GM19043 (cell line): Measurements from ENCODE around the gene DNM3.
"Not testable (repeated sequence)": the region's sequence is repeated elsewhere in the genome, so short reads cannot be mapped to it uniquely, and the experiment has no call there.

Experiments
- ATAC-seq: cut with Tn5 transposase; IDR thresholded peaks from one replicate; pipeline ENCODE4 v1.9.1; 2021; ENCODE audit warnings: low read depth; ENCODE audit not compliant: unreplicated experiment

The DNM3 gene

GRCh38 chr1:172005856-172006255 lies 164.6 kb downstream of the DNM3 start:
- ATAC-seq: no peak

GRCh38 chr1:172006660-172007059 lies 165.4 kb downstream of the DNM3 start:
- ATAC-seq: no peak

DNA sequence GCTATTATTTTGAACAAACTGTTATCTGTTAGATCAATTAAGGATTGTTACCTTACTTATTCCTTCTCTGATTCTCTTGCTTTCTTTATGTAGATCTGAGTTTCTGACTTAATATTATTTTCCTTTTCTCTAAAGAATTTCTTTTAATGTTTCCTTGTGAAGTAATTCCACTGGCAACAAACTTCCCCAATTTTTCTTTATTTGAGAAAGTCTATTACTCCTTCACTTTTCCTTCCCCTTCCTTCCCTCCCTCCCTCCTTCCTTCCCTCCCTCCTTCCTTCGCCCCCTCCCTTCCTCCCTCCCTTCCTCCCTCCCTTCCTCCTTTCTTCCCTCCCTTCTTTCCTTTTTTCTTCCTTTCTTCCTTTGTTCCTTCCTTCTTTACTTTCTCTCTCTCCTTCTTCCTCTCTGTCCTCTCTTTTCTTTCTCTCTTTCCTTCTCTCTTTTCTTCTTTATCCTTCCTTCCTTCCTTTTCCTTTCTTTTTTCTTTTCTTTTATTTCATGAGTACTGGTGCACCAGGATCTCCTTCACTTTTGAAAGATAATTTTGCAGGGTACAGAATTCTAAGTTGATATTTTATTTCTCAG lies 177.5 kb downstream of the DNM3 start:
- ATAC-seq: no peak

DNA sequence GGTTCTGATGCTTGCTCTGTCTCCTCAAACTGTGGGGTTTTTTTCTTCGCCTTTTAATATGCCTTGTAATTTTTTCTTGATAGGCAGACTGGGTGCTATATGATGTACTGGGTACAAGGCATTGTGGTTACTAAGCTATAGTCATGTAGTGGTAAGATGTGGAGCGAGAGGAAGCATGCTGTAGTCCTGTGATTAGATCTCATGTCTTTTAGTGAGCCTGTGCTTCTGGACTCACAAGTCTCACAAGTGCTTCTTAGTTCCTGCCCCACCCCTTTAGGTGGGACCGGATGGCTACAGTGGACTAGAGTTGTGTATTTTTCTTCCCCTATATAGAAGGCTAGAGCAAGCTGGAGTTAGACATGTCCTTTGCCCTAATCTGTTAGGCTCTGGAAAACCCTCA lies 178.7 kb downstream of the DNM3 start:
- ATAC-seq: no peak

DNA sequence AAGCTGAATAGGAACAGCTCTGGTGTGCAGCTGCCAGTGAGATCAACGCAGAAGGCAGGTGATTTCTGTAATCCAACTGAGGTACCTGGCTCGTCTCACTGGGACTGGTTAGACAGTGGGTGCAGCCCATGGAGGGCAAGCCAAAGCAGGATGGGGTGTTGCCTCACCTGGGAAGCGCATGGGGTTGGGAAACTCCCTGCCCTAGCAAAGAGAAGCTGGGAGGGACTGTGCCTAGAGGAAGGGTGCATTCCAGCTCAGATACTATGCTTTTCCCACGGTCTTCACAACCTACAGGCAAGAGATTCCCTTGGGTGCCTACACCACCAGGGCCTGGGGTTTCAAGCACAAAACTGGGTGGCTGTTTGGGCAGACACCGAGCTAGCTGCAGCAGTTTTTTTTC lies 183.2 kb downstream of the DNM3 start:
- ATAC-seq: no peak

- ATAC-seq: not testable (repeated sequence)
These were observed 183.8 kb downstream of the DNM3 start for GRCh38 chr1:172024944-172025738.

GRCh38 chr1:172040466-172040865 lies 199.2 kb downstream of the DNM3 start:
- no peak for ATAC-seq

DNA sequence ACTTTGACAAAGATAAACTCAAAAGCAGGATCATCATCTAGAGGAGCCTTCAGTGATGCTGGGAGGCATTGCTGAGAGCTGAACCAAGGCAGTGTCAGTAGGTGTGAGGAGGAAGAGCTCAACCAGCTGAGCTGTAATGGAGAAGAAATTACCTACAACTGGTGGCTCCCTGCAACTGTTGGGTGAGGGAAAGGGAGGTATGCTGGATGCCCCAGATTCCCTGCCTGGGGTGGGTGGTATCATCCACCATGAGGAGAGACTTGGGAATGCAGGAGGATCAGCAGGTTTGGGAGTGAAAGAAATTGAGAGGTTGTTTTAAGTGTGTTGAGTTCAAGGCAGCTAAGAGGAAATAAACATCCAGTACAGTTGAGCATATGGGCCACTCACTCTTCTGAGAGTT lies 199.8 kb downstream of the DNM3 start:
- ATAC-seq: no peak

DNA sequence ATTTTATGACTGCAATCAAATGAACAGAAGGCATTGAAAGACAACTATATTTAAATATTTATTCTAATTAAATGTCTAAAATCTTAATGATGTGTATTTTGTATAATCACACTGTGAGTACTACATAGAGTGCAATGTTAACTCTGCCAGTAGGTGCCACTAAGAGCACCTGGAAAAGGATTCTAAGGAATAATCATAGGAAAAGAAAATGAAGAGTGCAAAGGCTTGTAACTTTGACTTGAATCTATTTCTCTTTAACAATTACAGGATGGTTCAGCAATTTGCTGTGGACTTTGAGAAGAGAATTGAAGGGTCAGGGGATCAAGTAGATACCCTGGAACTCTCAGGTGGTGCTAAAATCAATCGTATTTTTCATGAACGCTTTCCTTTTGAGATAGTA lies 200.4 kb downstream of the DNM3 start:
- no peak for ATAC-seq

GRCh38 chr1:172043900-172044299 lies 202.6 kb downstream of the DNM3 start:
- no peak for ATAC-seq

DNA sequence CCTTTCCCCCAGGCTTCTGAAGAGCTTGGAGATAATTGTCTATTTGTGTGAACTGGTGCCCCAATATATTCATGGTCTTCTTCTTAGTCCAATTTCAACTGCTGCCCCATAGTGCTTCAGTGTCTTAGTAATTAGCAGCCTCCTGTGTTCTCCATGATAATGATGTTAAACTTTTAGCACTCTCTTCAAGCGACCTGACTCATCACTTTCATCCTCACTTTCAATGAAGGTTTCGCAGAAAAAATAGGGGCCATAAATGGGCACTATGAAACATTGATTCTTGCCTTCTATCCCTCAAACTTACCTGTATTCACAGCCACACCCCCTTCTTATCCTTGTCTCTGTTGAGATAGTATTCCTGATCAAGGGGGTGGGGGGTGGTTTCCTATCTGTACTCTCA lies 210.6 kb downstream of the DNM3 start:
- no peak for ATAC-seq

GRCh38 chr1:172054172-172054571 lies 212.9 kb downstream of the DNM3 start:
- ATAC-seq: no peak

- not testable (repeated sequence) for ATAC-seq
These were observed 214.6 kb downstream of the DNM3 start for GRCh38 chr1:172055816-172056419.

DNA sequence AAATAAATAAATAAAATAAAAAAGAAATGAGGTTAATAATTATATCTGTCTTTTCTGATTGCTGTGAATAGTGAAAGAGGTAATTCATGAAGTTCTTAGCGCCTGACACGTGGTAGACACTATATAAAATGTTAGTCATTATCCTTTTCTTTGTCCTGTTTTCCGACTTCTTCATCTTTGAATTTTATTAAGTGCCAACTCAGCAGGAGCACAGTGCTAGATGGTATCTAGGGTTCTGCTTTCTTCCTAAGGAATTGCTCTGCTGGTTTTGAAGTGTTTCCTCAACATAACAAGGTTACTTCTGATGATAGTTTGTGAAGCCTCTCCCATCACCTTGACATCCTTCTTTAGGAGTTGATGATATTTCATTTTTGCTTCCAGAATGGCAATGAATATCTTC lies 227.0 kb downstream of the DNM3 start:
- ATAC-seq: no peak

DNA sequence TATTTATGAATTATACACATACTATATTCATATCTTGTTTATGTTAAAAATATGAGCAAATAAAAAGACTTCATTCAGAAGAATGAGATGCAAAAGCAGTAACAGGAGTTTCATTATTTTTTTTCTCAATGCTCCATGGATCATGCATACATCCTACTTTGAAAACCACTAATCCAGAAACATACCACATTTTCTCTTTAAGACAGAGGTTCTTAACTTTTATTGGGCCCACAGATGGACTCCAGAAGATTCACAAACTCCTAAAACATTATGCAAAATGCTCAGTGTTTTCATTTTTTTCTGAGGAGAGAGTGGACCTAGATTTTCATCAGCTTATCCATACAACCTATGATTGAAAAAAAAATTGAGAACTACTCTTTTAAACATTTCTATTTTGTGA lies 227.8 kb downstream of the DNM3 start:
- ATAC-seq: no peak

GRCh38 chr1:172069534-172069933 lies 228.2 kb downstream of the DNM3 start:
- no peak for ATAC-seq

GRCh38 chr1:172070055-172070454 lies 228.8 kb downstream of the DNM3 start:
- no peak for ATAC-seq

- ATAC-seq: no peak
These were observed 230.4 kb downstream of the DNM3 start for GRCh38 chr1:172071746-172072145.

DNA sequence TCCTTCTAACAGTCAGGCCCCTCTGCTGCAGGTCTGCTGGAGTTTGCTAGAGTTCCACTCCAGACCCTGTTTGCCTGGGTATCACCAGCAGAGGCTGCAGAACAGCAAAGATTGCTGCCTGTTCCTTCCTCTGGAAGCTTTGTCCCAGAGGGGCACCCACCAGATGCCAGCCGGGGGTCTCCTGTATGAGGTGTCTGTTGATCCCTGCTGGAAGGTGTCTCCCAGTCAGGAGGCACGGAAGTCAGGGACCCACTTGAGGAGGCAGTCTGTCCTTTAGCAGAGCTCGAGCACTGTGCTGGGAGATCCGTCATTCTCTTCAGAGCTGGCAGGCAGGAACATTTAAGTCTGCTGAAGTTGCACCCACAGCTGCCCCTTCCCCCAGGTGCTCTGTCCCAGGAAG lies 238.6 kb downstream of the DNM3 start:
- ATAC-seq: not testable (repeated sequence)

DNA sequence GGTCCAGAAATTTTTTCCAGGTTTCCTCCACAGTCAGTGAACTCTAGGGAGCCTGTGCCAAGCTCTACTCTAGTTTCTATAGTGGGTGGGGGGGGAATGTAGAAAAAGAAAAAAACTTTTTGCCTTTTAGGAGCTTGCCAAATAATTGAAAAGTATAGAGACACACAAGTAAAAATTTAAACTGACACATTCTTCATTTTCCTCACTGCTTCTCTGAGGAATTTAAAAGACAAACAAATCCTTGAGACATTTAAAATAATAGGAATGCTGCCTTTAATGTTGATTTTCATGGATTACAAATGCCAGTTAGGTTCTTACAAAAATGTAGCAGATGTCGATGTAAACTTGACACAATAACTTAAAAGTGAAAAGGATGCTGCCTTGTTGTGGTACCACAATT lies 241.9 kb downstream of the DNM3 start:
- no peak for ATAC-seq

DNA sequence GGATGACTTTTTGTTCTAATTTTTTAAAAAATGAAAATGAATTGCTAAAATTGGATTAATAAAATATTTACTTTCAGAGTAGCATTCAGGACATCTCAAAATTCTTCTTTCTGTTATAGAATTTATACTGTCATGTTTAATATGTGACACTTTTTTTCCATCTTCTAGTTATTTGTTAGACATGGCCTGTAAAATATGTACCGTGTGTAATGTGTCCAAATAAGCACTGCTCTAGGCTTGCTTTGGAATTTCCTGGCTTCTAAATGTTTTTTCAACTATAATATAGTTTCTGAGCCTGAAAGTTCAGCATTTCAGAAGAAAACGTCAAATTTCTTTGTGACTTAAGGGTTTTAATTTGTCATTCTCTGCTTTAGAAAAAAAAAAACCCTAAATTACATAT lies 243.6 kb downstream of the DNM3 start:
- no peak for ATAC-seq

DNA sequence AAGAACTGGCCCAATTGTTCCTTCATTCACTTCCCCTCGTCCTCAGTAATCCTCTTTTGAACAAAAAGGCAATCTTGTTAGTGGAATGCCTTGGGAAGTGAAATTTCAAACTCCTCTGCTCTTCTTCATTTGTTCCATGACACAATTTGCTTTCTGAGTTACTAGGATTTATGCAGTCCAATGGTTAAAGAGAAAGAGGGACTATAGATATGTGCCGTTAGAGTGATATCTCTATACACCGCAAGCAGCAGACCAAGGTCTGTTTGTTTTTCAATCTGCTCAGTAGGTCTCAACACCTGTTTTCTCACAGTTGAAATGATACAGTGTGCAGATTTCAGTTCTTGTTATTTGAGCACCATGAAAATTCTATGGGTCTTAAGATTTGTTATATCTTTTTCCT lies 244.0 kb downstream of the DNM3 start:
- no peak for ATAC-seq
